ENCODE data around the gene FAM13A. TPM values are rescaled to one million over a fixed set of nuclear protein-coding genes. Genes with fewer than 3 reads are reported as not detected.
A peak's percentile ranks its signal among the peaks of the same experiment; 100 is the strongest.

Gene FAM13A
- total RNA-seq, 2 donors from 2014 or later = 27.2 to 107 TPM

- Histone ChIP-seq H3K27me3 (replicated peaks; ENCODE audit: insufficient read depth) (no peaks in the 10 kb centered on the region), H3K4me3 (no peak overlapping the region), H3K4me1 (replicated peaks) (no peaks in the 10 kb centered on the region), H3K36me3 (no peaks in the 10 kb centered on the region), H3K27ac (no peak overlapping the region), H3K9me3 (no peaks in the 10 kb centered on the region)
- no peak for DNase-seq (ENCODE audit: low spot score)
- TF ChIP-seq POLR2A (IDR thresholded peaks at IDR 0.05) (no peak), CTCF (IDR thresholded peaks at IDR 0.05) (no peak), POLR2AphosphoS5 (IDR thresholded peaks at IDR 0.05) (no peak)
- intact Hi-C loops (cut with DNase I) = loop anchor here (5.0 to 10.0 kb wide), 2 partner anchors 119 to 301 kb away; partner anchors contain the start of gene PYURF
- WGBS = 85% methylated on average over 2 of the region's 2 CpGs
Observed at GRCh38 chr4:88825931-88826330, 231.1 kb downstream of the FAM13A start.

DNA sequence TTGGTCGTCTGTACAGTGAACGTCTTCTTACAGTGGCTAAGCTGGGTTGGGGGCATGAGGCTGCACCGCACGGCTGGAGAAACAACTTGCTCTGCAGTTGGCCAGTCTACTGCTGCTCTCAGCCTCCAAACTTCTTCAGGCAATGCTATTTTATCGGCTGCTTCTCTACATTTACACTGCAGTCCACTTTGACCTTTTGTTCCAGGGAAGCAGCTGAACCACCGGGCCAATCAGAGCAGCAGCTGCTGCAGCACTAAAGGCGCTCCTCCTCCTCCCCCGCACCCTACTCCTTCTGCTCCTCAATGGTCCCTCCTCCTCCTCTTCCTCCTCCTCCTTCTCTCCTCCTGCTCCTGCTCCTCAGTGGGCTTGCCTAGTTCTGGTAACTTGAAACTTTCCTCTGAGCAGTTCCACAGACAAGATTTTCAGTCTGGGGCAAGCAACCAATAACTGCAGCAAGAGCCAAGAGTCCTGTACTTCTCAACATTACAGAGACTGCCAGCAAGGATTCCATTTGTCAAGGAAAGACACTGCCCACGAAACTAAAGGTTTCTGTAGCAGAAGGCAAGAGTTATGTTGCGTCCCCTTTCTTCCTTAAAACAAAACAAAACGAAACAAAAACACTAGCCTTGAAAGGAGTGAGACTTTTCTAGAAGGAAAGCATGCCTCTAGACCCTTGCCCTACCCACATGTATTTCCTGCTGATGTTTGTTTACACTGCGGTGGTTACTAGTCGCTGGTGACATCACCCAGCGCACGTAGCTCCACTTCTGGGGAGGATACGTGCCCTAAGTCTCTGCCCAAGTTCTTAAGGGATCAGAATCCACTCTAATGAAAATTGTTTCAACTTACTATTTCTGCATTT, 233.7 kb downstream of the FAM13A start:
- TF ChIP-seq POLR2A (IDR thresholded peaks at IDR 0.05) = peak; percentile 83
- TF ChIP-seq CTCF (IDR thresholded peaks at IDR 0.05) = no peak
- peak; percentile 79 for TF ChIP-seq POLR2AphosphoS5 (IDR thresholded peaks at IDR 0.05)
- H3K4me1 ChIP-seq (replicated peaks) = no peaks in the 10 kb centered on the region
- no peaks in the 10 kb centered on the region for H3K9me3 ChIP-seq
- WGBS = under 1% methylated on average over 16 of the region's 16 CpGs
- H3K27ac ChIP-seq = peak overlapping the region; percentile 84 to 92
- H3K4me3 ChIP-seq = peak overlapping the region; percentile 31 to 41
- intact Hi-C loops (cut with DNase I) = loop anchor here (10.0 kb wide), 1 partner anchor 298 kb away; the partner anchor contains the start of gene PYURF
- DNase-seq (ENCODE audit: low spot score) = peak; percentile 83
- no peaks in the 10 kb centered on the region for H3K36me3 ChIP-seq
- no peaks in the 10 kb centered on the region for H3K27me3 ChIP-seq (replicated peaks; ENCODE audit: insufficient read depth)

GRCh38 chr4:88822034-88822789, 234.8 kb downstream of the FAM13A start:
- Histone ChIP-seq H3K36me3 (no peaks in the 10 kb centered on the region), H3K27ac (peak overlapping the region; percentile 84 to 92), H3K27me3 (replicated peaks; ENCODE audit: insufficient read depth) (no peaks in the 10 kb centered on the region), H3K4me3 (peak overlapping the region; percentile 31 to 41), H3K4me1 (replicated peaks) (no peaks in the 10 kb centered on the region), H3K9me3 (no peaks in the 10 kb centered on the region)
- WGBS = 48% methylated on average over 4 of the region's 4 CpGs
- TF ChIP-seq POLR2A (IDR thresholded peaks at IDR 0.05) (no peak), POLR2AphosphoS5 (IDR thresholded peaks at IDR 0.05) (no peak), CTCF (IDR thresholded peaks at IDR 0.05) (no peak)
- no peak for DNase-seq (ENCODE audit: low spot score)
- intact Hi-C loops (cut with DNase I) = loop anchor here (10.0 kb wide), 1 partner anchor 297 kb away; the partner anchor contains the start of gene PYURF

DNA sequence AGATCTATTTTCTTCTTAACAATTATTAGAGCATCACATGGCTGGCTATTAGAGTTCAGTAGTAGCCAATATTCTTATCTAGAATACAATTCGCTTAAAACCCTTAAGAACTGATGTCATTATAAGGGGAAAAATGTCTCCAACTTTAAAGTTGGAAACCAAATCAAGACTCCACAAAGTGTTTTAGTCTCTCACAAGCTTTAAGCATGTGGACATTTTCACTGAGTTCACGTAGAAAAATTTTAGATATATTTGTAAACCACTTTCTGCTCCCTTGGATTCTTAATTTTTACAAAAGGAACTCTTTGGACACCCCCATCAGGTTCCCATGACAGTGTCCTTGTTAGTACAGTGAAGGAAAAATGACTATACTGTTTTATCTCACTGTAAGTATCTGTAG, 235.5 kb downstream of the FAM13A start:
- WGBS = 47% methylated on average over 2 of the region's 2 CpGs
- Histone ChIP-seq H3K4me3 (peak overlapping the region in 1 of 2 donors; percentile 3), H3K9me3 (no peaks in the 10 kb centered on the region), H3K27ac (peak overlapping the region in 1 of 2 donors; percentile 84), H3K36me3 (no peaks in the 10 kb centered on the region), H3K27me3 (replicated peaks; ENCODE audit: insufficient read depth) (no peaks in the 10 kb centered on the region), H3K4me1 (replicated peaks) (no peaks in the 10 kb centered on the region)
- DNase-seq (ENCODE audit: low spot score) = no peak
- intact Hi-C loops (cut with DNase I) = loop anchor here (10.0 kb wide), 1 partner anchor 297 kb away; the partner anchor contains the start of gene PYURF
- no peak for TF ChIP-seq POLR2AphosphoS5 (IDR thresholded peaks at IDR 0.05)
- no peak for TF ChIP-seq CTCF (IDR thresholded peaks at IDR 0.05)
- no peak for TF ChIP-seq POLR2A (IDR thresholded peaks at IDR 0.05)

Measured in prostate gland (tissue), 2 donors.